ENCODE measurements around the gene CDS2. TPM values are rescaled to one million over a fixed set of nuclear protein-coding genes. Genes with fewer than 3 reads are reported as not detected.

Gene CDS2
- total RNA-seq, 2 experiments from 2014 or later: 16.6 to 42.8 TPM

DNA sequence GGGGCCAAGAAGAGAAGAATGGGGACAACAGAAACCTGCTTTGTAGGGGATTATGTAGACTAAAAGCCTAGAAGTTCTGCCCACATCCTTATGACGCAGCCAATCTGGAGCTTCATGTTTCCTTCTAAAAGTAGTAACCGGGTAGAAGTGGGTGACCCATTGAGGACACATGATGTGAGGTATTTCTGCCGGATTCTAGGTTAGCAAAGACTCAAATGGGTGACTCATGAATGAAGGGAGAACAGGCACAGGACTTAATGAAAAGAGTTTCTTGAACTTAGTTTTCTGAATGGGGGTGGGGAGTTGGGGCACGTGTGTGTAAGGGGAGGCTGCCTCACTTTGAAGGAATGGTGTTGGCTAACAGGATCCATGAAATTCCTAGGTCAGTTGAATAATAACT is 68.8 kb downstream of the CDS2 start:
- no peak for TF ChIP-seq EZH2phosphoT487 (IDR thresholded peaks at IDR 0.05; ENCODE audit: borderline replicate concordance, low read depth, low read length)
- TF ChIP-seq, protein P1, sequence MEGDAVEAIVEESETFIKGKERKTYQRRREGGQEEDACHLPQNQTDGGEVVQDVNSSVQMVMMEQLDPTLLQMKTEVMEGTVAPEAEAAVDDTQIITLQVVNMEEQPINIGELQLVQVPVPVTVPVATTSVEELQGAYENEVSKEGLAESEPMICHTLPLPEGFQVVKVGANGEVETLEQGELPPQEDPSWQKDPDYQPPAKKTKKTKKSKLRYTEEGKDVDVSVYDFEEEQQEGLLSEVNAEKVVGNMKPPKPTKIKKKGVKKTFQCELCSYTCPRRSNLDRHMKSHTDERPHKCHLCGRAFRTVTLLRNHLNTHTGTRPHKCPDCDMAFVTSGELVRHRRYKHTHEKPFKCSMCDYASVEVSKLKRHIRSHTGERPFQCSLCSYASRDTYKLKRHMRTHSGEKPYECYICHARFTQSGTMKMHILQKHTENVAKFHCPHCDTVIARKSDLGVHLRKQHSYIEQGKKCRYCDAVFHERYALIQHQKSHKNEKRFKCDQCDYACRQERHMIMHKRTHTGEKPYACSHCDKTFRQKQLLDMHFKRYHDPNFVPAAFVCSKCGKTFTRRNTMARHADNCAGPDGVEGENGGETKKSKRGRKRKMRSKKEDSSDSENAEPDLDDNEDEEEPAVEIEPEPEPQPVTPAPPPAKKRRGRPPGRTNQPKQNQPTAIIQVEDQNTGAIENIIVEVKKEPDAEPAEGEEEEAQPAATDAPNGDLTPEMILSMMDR (conservative IDR thresholded peaks at IDR 0.05; ENCODE audit: low read length): no peak

GRCh38 chr20:5196149-5196548 is 69.3 kb downstream of the CDS2 start:
- H3K79me2 ChIP-seq (ENCODE audit: insufficient read depth, low read depth, low read length): no peaks in the 10 kb centered on the region
- no peaks in the 10 kb centered on the region for H4K20me1 ChIP-seq (ENCODE audit: insufficient read depth, low read length)
- H3K36me3 ChIP-seq (ENCODE audit: insufficient read depth, low read length): peaks cover 9% of the 10 kb centered on the region; the same call in 1 of the 2 replicates
- H3K4me2 ChIP-seq (ENCODE audit: low read length): no peak overlapping the region
- intact Hi-C loops (cut with micrococcal nuclease; ENCODE audit: unreplicated experiment): loop anchor here (10.0 kb wide), 1 partner anchor 241 kb away; no protein-coding TSS in a partner anchor
- TF ChIP-seq, protein P1 (conservative IDR thresholded peaks at IDR 0.05; ENCODE audit: low read length): no peak
- TF ChIP-seq EZH2phosphoT487 (IDR thresholded peaks at IDR 0.05; ENCODE audit: borderline replicate concordance, low read depth, low read length): no peak
- DNase-seq (ENCODE audit: low spot score): no peak
- ChIA-PET CTCF (ENCODE audit: unreplicated experiment) (no interaction called here), POLR2A (interaction anchor here (1.1 kb wide), 1 partner anchor 69 kb away, joined by 3 read pairs; the partner anchor contains the start of gene CDS2)
- H2AFZ ChIP-seq (ENCODE audit: low read length): no peak overlapping the region
- H3K9me2 ChIP-seq (ENCODE audit: insufficient read depth, low read length): no peaks in the 10 kb centered on the region
- H3K4me1 ChIP-seq (ENCODE audit: insufficient read depth, low read length, poor library complexity, severe bottlenecking): peaks cover 31% of the 10 kb centered on the region
- no peak overlapping the region for H3K27ac ChIP-seq (ENCODE audit: low read depth, low read length, poor library complexity, severe bottlenecking)
- H3K4me3 ChIP-seq (ENCODE audit: low read depth, low read length, poor library complexity, severe bottlenecking): no peak overlapping the region
- no peaks in the 10 kb centered on the region for H3K9me3 ChIP-seq (ENCODE audit: low read length)
- BruUV-seq (replicated peaks): no TSS peak

More for the DNA sequence above, 68.8 kb downstream of the CDS2 start:
- no peak overlapping the region for H3K4me3 ChIP-seq (ENCODE audit: low read depth, low read length, poor library complexity, severe bottlenecking)
- no peaks in the 10 kb centered on the region for H3K9me2 ChIP-seq (ENCODE audit: insufficient read depth, low read length)
- ChIA-PET POLR2A (interaction anchor here (0.7 to 1.1 kb wide), 2 partner anchors 15 to 69 kb away, joined by 3 read pairs; partner anchors contain the start of gene CDS2), CTCF (ENCODE audit: unreplicated experiment) (interaction anchor here (0.7 kb wide), 2 partner anchors 16 to 69 kb away, joined by 3 read pairs; partner anchors contain the start of gene CDS2)
- H3K36me3 ChIP-seq (ENCODE audit: insufficient read depth, low read length): peaks cover 14% of the 10 kb centered on the region; the same call in 1 of the 2 replicates
- peaks cover 31% of the 10 kb centered on the region for H3K4me1 ChIP-seq (ENCODE audit: insufficient read depth, low read length, poor library complexity, severe bottlenecking)
- intact Hi-C loops (cut with micrococcal nuclease; ENCODE audit: unreplicated experiment): loop anchor here (10.0 kb wide), 1 partner anchor 241 kb away; no protein-coding TSS in a partner anchor
- no peaks in the 10 kb centered on the region for H4K20me1 ChIP-seq (ENCODE audit: insufficient read depth, low read length)
- BruUV-seq (replicated peaks): no TSS peak
- H3K27ac ChIP-seq (ENCODE audit: low read depth, low read length, poor library complexity, severe bottlenecking): no peak overlapping the region
- no peaks in the 10 kb centered on the region for H3K9me3 ChIP-seq (ENCODE audit: low read length)
- no peak overlapping the region for H3K4me2 ChIP-seq (ENCODE audit: low read length)
- DNase-seq (ENCODE audit: low spot score): no peak
- no peak overlapping the region for H2AFZ ChIP-seq (ENCODE audit: low read length)
- H3K79me2 ChIP-seq (ENCODE audit: insufficient read depth, low read depth, low read length): no peaks in the 10 kb centered on the region

GRCh38 chr20:5197270-5197827 is 70.5 kb downstream of the CDS2 start:
- Histone ChIP-seq H3K36me3 (ENCODE audit: insufficient read depth, low read length) (no peaks in the 10 kb centered on the region), H3K27ac (ENCODE audit: low read depth, low read length, poor library complexity, severe bottlenecking) (no peak overlapping the region), H3K9me2 (ENCODE audit: insufficient read depth, low read length) (no peaks in the 10 kb centered on the region), H2AFZ (ENCODE audit: low read length) (no peak overlapping the region), H3K9me3 (ENCODE audit: low read length) (no peaks in the 10 kb centered on the region), H4K20me1 (ENCODE audit: insufficient read depth, low read length) (no peaks in the 10 kb centered on the region), H3K79me2 (ENCODE audit: insufficient read depth, low read depth, low read length) (no peaks in the 10 kb centered on the region), H3K4me2 (ENCODE audit: low read length) (no peak overlapping the region), H3K4me3 (ENCODE audit: low read depth, low read length, poor library complexity, severe bottlenecking) (no peak overlapping the region), H3K4me1 (ENCODE audit: insufficient read depth, low read length, poor library complexity, severe bottlenecking) (peaks cover 21% of the 10 kb centered on the region)
- DNase-seq (ENCODE audit: low spot score): no peak
- BruUV-seq (replicated peaks): no TSS peak
- POLR2A ChIA-PET: interaction anchor here (0.6 kb wide), 1 partner anchor 660 kb away, joined by 3 read pairs; no protein-coding TSS in a partner anchor
- TF ChIP-seq, protein P1 (conservative IDR thresholded peaks at IDR 0.05; ENCODE audit: low read length): no peak
- no peak for TF ChIP-seq EZH2phosphoT487 (IDR thresholded peaks at IDR 0.05; ENCODE audit: borderline replicate concordance, low read depth, low read length)
- intact Hi-C loops (cut with micrococcal nuclease; ENCODE audit: unreplicated experiment): loop anchor here (10.0 kb wide), 1 partner anchor 243 kb away; no protein-coding TSS in a partner anchor
- CTCF ChIA-PET (ENCODE audit: unreplicated experiment): no interaction called here

Data from OCI-LY7 (cell line).